ENCODE data around the gene MAPRE3.

DNA sequence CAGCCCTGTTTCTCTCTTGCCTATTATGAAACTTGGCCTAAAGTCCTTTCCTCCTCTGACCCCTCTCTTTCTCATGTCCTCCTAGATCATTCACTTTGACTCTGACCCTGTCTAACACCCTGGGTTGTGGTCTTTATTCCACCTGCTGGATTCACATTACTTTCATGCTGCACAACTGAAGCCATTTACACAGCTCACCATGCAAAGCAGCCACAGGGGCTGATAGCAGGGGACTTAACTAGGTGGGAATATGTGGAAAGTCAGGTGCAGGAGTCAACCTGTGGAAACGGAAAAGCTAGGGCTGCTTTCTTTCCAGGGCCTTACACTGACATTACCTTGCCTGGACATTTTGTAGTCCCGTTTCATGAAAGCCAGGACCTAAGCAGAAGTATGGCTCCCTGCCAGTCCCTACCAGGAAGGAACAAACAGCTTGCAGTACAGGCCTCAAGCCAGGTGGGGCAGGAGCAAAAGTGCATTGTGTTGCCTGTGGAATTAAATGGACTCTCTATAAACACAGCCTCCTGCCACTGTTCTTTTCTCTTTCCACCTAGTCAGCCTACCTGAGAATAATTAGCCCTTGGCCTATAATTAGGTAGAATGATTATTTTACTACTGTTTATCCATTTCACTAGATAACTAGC lies 11.8 kb downstream of the MAPRE3 start:
- TF ChIP-seq YY1 (IDR thresholded peaks at IDR 0.05; ENCODE audit: insufficient read depth, insufficient read length) (no peak), SUZ12 (IDR thresholded peaks at IDR 0.05; ENCODE audit: extremely low read depth, insufficient read depth, insufficient read length) (no peak), ZNF274 (IDR thresholded peaks at IDR 0.05; ENCODE audit: low read depth, low read length) (no peak)

Data from NT2/D1 (cell line).